Skeletal muscle satellite cell (primary cell): ENCODE results near the gene SYT1.

Experiments
- H3K27me3 ChIP-seq: 2 replicates; pipeline ENCODE4 v1.7.0; 2013; ENCODE audit warnings: low read length; ENCODE audit not compliant: control insufficient read depth, insufficient read depth
- H3K36me3 ChIP-seq: 2 replicates; pipeline ENCODE4 v1.7.0; 2013; ENCODE audit warnings: mild to moderate bottlenecking, control low read depth, low read length; ENCODE audit not compliant: insufficient read depth
- H3K4me1 ChIP-seq: 2 replicates; pipeline ENCODE4 v1.7.0; 2013; ENCODE audit warnings: low read length; ENCODE audit not compliant: control insufficient read depth, insufficient read depth
- H3K4me2 ChIP-seq: 2 replicates; pipeline ENCODE4 v1.7.0; 2013; ENCODE audit warnings: mild to moderate bottlenecking, low read length
- H3K4me3 ChIP-seq: 2 replicates; pipeline ENCODE4 v1.7.0; 2013; ENCODE audit warnings: low read length
- H3K9ac ChIP-seq: 2 replicates; pipeline ENCODE4 v1.7.0; 2013; ENCODE audit warnings: mild to moderate bottlenecking, low read depth, low read length, moderate library complexity
- H3K9me3 ChIP-seq: replicated peaks from 2 replicates; pipeline ENCODE4 v1.7.0; 2013; ENCODE audit warnings: mild to moderate bottlenecking, control low read depth, low read length

SYT1 gene

GRCh38 chr12:79155683-79156082, 291.1 kb downstream of the SYT1 start:
- Histone ChIP-seq H3K27me3 (no peaks in the 10 kb centered on the region), H3K36me3 (no peaks in the 10 kb centered on the region), H3K4me1 (no peaks in the 10 kb centered on the region), H3K9ac (no peak overlapping the region), H3K9me3 (no peaks in the 10 kb centered on the region), H3K4me3 (no peak overlapping the region), H3K4me2 (no peak overlapping the region)

DNA sequence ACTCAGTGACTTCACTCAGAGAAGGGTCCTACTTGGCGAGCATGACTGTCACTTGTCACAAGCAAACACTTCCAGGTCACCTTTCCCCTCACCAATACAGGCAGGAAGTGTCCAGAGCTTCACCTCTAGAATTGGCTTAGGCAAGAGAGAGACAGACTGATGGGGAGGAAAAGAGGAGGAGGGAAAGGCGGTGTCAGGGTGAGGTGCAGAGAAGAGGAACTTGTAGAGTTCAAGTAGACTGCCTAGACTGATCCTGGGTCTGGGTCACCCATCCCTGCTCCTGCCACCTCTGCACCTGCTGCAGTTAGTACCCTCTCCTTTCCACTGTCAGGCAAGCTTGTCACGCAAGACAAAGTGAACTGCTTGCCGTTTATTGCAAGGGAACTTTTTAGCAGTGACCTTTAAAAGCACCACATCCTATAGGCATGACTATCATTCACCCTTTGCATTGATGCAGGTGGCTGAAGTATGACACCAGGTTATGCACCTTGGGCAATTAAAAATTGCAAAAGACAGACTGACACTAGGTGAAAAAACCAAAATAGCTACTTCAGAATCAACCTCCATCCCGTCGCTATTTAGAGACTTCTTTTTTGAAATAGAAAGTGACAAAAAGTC, 292.4 kb downstream of the SYT1 start:
- no peak overlapping the region for H3K4me2 ChIP-seq
- H3K36me3 ChIP-seq: no peaks in the 10 kb centered on the region
- no peak overlapping the region for H3K4me3 ChIP-seq
- H3K9me3 ChIP-seq: no peaks in the 10 kb centered on the region
- H3K4me1 ChIP-seq: no peaks in the 10 kb centered on the region
- no peak overlapping the region for H3K9ac ChIP-seq
- H3K27me3 ChIP-seq: no peaks in the 10 kb centered on the region

GRCh38 chr12:79161249-79161934, 296.8 kb downstream of the SYT1 start:
- Histone ChIP-seq H3K4me3 (no peak overlapping the region), H3K4me2 (no peak overlapping the region), H3K27me3 (no peaks in the 10 kb centered on the region), H3K9me3 (no peaks in the 10 kb centered on the region), H3K4me1 (no peaks in the 10 kb centered on the region), H3K9ac (no peak overlapping the region), H3K36me3 (no peaks in the 10 kb centered on the region)

DNA sequence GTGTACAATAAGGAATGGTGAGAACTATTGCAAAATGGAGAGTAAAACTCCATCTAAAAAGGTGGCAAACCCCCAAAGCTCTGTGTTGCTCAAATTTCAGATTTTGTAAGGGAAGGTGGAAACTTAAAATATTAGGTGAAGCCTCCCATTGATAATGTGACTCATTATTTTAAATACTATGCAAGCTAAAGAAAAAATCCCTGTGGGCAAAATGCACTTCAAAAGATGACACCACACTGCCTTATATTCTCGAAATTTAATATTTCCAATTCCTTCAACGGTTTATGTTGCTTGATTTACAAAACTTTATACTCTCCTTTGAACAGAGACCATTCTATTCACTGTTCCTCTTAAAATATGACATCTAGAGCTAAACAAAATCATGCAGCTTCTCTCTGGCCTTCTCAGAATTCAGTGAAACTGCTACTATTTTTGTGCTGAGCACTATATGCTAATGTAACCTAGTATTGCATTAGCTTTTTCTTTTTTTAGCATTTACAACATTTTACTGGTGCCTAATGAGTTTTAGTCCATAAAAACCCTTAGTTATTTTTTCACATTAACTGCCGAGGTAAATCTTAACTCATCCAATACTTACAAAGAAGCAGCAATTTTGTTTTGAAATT, 297.7 kb downstream of the SYT1 start:
- Histone ChIP-seq H3K4me3 (no peak overlapping the region), H3K4me1 (no peaks in the 10 kb centered on the region), H3K27me3 (no peaks in the 10 kb centered on the region), H3K9me3 (no peaks in the 10 kb centered on the region), H3K9ac (no peak overlapping the region), H3K4me2 (no peak overlapping the region), H3K36me3 (no peaks in the 10 kb centered on the region)

- H3K9me3 ChIP-seq: no peaks in the 10 kb centered on the region
- no peaks in the 10 kb centered on the region for H3K27me3 ChIP-seq
- H3K4me1 ChIP-seq: no peaks in the 10 kb centered on the region
- H3K4me3 ChIP-seq: no peak overlapping the region
- no peak overlapping the region for H3K4me2 ChIP-seq
- no peak overlapping the region for H3K9ac ChIP-seq
- H3K36me3 ChIP-seq: no peaks in the 10 kb centered on the region
Observed at GRCh38 chr12:79162948-79163347, 298.4 kb downstream of the SYT1 start.

GRCh38 chr12:79164890-79165289, 300.3 kb downstream of the SYT1 start:
- H3K4me2 ChIP-seq: no peak overlapping the region
- H3K9ac ChIP-seq: no peak overlapping the region
- H3K27me3 ChIP-seq: no peaks in the 10 kb centered on the region
- no peaks in the 10 kb centered on the region for H3K9me3 ChIP-seq
- no peak overlapping the region for H3K4me3 ChIP-seq
- no peaks in the 10 kb centered on the region for H3K4me1 ChIP-seq
- no peaks in the 10 kb centered on the region for H3K36me3 ChIP-seq

GRCh38 chr12:79168687-79169086, 304.1 kb downstream of the SYT1 start:
- Histone ChIP-seq H3K4me2 (no peak overlapping the region), H3K9me3 (no peaks in the 10 kb centered on the region), H3K4me3 (no peak overlapping the region), H3K36me3 (no peaks in the 10 kb centered on the region), H3K9ac (no peak overlapping the region), H3K4me1 (no peaks in the 10 kb centered on the region), H3K27me3 (no peaks in the 10 kb centered on the region)

DNA sequence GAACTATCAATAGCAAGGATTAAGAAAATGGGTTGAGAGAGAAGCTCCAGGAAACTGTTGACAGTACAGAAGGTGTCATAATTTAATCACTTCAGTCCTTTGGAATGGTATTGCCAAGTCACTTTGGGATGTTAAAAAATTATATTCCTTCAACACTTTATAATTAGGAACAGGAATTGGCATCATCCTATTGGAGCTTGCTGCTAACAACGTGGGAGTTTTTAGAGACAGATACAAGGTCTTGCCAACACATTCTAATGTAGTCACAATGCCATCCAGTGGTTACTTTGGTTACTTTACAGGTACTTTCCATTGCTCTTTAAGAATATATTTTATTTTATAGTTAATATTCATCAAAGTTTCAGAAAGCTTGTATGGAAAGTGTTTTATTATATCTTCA, 310.1 kb downstream of the SYT1 start:
- Histone ChIP-seq H3K36me3 (no peaks in the 10 kb centered on the region), H3K9ac (no peak overlapping the region), H3K9me3 (no peaks in the 10 kb centered on the region), H3K4me3 (no peak overlapping the region), H3K4me1 (no peaks in the 10 kb centered on the region), H3K4me2 (no peak overlapping the region), H3K27me3 (no peaks in the 10 kb centered on the region)

DNA sequence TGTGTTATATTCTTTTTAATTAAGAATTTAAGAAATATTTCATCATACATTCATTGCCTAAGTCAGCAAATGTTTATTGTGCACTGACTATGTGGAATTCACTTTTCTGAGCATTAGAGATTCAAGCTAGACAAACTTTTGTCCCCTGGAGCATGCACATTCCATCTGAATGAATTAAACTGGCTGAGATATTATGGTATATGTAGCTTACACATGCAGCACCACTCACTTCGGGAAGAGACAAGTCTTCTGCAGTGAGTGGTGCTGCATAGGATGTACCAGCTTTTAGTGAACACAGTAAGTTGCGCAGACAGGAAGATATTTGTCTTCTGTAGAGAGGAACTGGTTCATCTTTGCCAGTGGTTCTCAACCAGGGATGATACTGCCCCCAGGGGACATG, 318.4 kb downstream of the SYT1 start:
- H3K36me3 ChIP-seq: no peaks in the 10 kb centered on the region
- peaks cover 13% of the 10 kb centered on the region for H3K4me1 ChIP-seq
- H3K4me2 ChIP-seq: no peak overlapping the region
- no peak overlapping the region for H3K4me3 ChIP-seq
- H3K27me3 ChIP-seq: no peaks in the 10 kb centered on the region
- no peaks in the 10 kb centered on the region for H3K9me3 ChIP-seq
- no peak overlapping the region for H3K9ac ChIP-seq

- H3K4me3 ChIP-seq: no peak overlapping the region
- H3K9me3 ChIP-seq: no peaks in the 10 kb centered on the region
- H3K4me2 ChIP-seq: no peak overlapping the region
- H3K27me3 ChIP-seq: no peaks in the 10 kb centered on the region
- peaks cover 13% of the 10 kb centered on the region for H3K4me1 ChIP-seq
- no peak overlapping the region for H3K9ac ChIP-seq
- H3K36me3 ChIP-seq: no peaks in the 10 kb centered on the region
Observed at GRCh38 chr12:79183926-79184325, 319.4 kb downstream of the SYT1 start.

DNA sequence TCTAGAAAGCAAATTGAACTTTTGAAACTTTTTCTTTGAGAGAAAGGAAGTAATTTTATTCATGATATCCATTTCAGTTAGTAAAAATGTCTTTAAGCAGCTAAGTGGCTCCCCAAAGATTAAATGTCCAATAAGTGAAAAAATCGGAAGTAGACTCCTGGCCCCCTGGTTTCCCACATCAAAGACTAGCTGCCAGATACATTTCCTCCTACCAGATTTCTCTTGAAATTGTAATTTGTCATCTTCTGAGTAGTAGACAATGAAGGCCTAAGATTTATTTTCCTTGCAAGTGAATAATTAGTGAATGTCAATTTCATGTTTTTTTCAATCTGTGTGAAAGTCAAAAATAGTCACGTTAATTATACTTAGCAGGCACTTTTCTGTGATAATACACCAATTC, 321.9 kb downstream of the SYT1 start:
- H3K36me3 ChIP-seq: no peaks in the 10 kb centered on the region
- H3K9ac ChIP-seq: no peak overlapping the region
- no peak overlapping the region for H3K4me2 ChIP-seq
- H3K27me3 ChIP-seq: no peaks in the 10 kb centered on the region
- H3K9me3 ChIP-seq: no peaks in the 10 kb centered on the region
- peaks cover 13% of the 10 kb centered on the region for H3K4me1 ChIP-seq
- no peak overlapping the region for H3K4me3 ChIP-seq

DNA sequence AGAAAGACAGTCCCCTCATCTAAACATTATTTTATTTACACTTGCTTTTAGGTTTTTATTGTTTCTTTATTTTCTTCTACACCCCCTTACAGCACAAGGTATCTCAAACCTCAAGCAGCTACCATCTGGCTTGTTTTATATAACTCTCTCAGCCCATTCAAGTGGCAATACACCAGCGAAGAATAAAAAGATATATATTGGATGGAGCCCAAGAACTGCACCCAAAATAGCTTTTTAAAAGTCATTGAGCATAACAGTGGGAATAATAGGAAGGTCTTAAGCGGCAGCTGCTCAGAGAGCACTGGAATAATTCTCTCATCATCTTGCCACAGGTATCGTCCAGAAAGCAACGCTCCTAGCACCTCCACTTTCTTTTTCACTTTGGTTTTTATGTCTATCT, 322.5 kb downstream of the SYT1 start:
- no peak overlapping the region for H3K4me3 ChIP-seq
- no peaks in the 10 kb centered on the region for H3K27me3 ChIP-seq
- H3K9me3 ChIP-seq: no peaks in the 10 kb centered on the region
- H3K4me1 ChIP-seq: peaks cover 13% of the 10 kb centered on the region
- no peak overlapping the region for H3K4me2 ChIP-seq
- H3K36me3 ChIP-seq: no peaks in the 10 kb centered on the region
- H3K9ac ChIP-seq: no peak overlapping the region
